Sigmoid colon (tissue), 4 donors: ENCODE data around the gene RAET1G.

Source experiments
- EP300 ChIP-seq, 4 donors: sonication (generic); formaldehyde crosslinking; IDR thresholded peaks; one replicate each; pipeline ENCODE4 v1.6.1; 2017; ENCODE audit warnings: antibody characterized with exemption in 4 of 4
- POLR2A ChIP-seq, 2 donors: fragments of 450-650 bp; IDR thresholded peaks; one replicate each; pipeline ENCODE4 v1.6.1; 2016; ENCODE audit warnings: antibody characterized with exemption in 2 of 2, mild to moderate bottlenecking in 2 of 2, moderate library complexity in 2 of 2
- POLR2AphosphoS5 ChIP-seq, 4 donors: sonication (generic); formaldehyde crosslinking; IDR thresholded peaks; one replicate each; pipeline ENCODE4 v1.6.1; 2017; ENCODE audit warnings: antibody characterized with exemption in 4 of 4
- TF ChIP-seq, protein P1 (sequence below), 4 experiments: fragments of 450-650 bp in 3 of 4; fragments of 200-600 bp in 1 of 4; IDR thresholded peaks; one replicate each; pipeline ENCODE4 v1.5.1; 2016 to 2019; ENCODE audit warnings: antibody characterized with exemption in 4 of 4, mild to moderate bottlenecking in 3 of 4, moderate library complexity in 2 of 4

- TF ChIP-seq, protein P1, sequence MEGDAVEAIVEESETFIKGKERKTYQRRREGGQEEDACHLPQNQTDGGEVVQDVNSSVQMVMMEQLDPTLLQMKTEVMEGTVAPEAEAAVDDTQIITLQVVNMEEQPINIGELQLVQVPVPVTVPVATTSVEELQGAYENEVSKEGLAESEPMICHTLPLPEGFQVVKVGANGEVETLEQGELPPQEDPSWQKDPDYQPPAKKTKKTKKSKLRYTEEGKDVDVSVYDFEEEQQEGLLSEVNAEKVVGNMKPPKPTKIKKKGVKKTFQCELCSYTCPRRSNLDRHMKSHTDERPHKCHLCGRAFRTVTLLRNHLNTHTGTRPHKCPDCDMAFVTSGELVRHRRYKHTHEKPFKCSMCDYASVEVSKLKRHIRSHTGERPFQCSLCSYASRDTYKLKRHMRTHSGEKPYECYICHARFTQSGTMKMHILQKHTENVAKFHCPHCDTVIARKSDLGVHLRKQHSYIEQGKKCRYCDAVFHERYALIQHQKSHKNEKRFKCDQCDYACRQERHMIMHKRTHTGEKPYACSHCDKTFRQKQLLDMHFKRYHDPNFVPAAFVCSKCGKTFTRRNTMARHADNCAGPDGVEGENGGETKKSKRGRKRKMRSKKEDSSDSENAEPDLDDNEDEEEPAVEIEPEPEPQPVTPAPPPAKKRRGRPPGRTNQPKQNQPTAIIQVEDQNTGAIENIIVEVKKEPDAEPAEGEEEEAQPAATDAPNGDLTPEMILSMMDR (IDR thresholded peaks at IDR 0.05) = no peak
- TF ChIP-seq EP300 (IDR thresholded peaks at IDR 0.05) = no peak
- TF ChIP-seq POLR2AphosphoS5 (IDR thresholded peaks at IDR 0.05) = peak in 3 of 4 donors; percentile 31 to 36 (median 32)
- TF ChIP-seq POLR2A (IDR thresholded peaks at IDR 0.05) = no peak
These were observed 25.8 kb downstream of the RAET1G start for GRCh38 chr6:149897015-149897697.
